GM19240 (cell line): ENCODE results near the gene ZNF667.

Source experiments
- DNase-seq: peaks from one replicate; pipeline ENCODE4 v3.0.0; 2011; ENCODE audit warnings: low spot score; ENCODE audit not compliant: insufficient read length

ZNF667 gene

DNA sequence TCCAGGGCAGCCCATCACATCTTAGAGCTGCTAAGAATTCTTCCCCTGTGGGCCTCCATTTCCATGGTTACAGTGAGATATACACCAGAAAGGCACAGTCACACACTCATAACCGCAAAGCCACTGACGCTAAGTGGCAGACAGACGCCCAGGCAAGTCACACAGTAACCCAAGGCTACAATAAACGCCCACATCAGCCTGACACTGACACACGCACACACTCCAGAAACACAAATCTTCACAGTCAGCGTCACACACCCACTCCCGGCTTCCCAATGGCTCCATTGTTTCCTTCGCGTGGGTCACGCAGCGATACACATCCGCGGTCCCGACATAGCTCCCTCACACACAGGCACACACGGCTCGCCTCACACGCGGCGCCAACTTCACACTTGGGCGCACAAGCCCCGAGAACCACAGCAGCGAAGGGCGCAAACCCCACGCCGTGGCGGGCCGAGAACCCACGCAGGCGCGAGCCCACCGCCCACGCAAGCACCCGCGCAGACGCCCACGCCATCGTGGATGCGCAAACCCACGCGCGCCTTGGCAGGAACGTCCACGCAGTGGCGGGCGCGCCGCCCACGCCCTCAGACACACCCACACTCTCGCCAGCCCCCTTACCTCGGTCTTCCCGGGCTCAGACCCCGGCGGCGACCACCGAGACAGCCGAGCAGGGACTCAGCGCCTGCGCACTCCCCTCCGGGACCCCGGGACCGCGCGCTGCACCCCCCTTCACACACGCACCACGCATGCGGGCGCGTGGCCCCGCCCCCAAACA is at the start of gene ZNF667:
TSS of gene ZNF667 (minus strand) at position 695 of the 778 bp plus-strand sequence. CDS start 14,975 bp downstream, outside the sequence.
- no peak for DNase-seq

DNA sequence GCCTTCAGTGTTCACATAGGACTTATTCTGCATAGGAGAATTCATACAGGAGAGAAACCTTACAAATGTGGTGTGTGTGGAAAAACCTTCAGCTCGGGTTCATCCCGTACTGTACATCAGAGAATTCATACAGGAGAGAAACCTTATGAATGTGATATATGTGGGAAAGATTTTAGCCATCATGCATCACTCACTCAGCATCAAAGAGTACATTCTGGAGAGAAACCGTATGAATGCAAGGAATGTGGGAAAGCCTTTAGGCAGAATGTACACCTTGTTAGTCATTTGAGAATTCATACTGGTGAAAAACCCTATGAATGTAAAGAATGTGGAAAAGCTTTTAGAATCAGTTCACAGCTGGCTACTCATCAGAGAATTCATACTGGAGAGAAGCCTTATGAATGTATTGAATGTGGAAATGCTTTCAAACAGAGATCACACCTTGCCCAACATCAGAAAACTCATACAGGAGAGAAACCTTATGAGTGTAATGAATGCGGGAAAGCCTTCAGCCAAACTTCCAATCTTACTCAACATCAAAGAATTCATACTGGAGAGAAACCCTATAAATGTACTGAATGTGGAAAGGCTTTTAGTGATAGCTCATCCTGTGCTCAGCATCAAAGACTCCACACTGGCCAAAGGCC is 48.2 kb upstream of the ZNF667 start:
- DNase-seq = no peak

DNA sequence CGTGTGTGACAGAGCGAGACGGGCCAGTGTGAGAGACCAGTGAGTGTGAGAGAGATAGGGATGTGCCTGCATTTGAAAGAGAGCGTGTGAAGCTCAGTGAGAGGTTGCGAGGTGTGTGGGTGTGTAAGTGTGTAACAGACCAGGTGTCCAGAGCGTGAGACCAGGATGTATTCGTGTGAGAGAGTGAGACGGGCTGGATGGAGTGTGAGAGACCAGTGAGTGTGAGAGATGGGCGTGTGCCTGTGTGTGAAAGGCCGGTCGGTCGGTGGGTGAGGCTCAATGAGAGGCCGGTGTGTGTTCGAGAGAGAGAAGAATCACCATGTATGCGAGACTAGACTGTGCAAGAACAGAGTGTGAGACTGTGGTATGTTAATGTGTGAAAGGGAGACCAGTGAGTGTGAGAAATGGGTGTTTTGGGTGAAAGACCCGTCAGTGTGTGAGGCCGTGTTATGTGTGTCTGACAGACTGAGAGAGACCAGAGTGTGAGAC is 31.2 kb upstream of the ZNF667 start:
- no peak for DNase-seq

- DNase-seq = no peak
Observed at GRCh38 chr19:56507446-56508289, 30.5 kb upstream of the ZNF667 start, which contains the start of gene ZNF471. Gene ZNF471, plus strand, starts transcription at chr19:56507855. Its CDS starts 3,717 bp downstream, at chr19:56511572.

DNA sequence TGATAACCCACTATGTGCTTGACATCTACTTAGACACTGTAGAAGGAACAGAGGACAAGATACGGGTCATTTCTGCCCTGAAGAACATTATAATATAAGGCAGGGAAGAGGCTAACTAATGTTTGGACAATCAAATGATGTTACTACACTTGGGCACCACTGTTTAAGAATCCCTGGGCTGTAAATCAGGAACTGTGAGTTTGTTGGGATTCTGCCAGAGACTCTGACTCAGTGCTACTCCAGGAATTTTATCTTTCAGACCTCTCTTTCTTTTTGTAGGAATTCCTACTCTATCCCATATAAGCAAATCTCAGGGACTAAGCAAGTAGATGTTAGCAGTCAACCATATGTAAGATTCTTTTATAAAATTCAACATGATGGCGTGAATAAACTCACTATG is 27.4 kb upstream of the ZNF667 start:
- no peak for DNase-seq

GRCh38 chr19:56491399-56491798 is 14.3 kb upstream of the ZNF667 start:
- no peak for DNase-seq

- DNase-seq = no peak
Observed at GRCh38 chr19:56477429-56478338, 539 bp upstream of the ZNF667 start.

DNA sequence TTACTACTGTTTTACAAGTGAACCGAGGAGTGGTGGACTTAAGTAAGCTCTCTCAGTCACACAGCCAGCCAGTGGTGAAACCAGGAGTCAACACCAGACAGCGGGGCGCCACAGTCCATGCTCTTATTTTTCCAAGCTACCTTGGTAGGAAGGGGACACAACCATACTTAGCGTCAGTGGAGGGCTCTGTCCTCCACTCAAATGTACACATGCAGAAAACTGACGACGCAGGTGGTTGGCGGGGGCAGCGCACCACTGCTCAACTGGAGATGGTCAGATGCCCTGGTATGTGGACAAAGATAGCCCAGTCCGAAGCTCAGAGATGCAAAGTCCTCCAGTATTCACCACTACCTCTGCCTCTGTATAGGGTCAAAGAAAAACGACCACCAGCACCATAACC is 1.1 kb downstream of the ZNF667 start:
- DNase-seq = no peak

GRCh38 chr19:56474308-56474707 is 2.8 kb downstream of the ZNF667 start:
- no peak for DNase-seq

DNA sequence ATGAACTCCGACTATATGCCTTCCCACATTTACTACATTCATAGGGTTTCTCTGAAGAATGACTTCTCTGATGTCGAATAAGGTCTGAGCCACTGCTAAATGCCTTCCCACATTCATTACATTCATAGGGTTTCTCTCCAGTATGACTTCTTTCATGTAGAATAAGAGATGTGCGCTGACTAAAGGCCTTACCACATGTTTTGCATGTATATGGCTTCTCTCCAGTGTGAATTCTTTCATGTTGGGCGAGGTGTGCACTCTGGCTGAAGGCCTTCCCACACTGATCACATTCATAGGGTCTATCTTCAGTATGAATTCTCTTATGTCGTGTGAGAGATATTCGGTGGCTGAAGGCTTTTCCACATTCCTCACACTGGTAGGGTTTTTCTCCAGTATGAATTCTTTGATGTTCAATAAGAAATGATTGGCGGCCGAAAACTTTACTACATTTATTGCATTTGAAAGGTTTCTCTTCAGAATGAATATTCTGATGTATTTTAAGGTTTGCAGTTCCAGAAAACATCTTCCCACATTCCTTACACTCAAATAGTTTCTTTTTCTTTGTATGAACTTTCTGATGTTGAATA is 35.8 kb downstream of the ZNF667 start:
- no peak for DNase-seq

DNA sequence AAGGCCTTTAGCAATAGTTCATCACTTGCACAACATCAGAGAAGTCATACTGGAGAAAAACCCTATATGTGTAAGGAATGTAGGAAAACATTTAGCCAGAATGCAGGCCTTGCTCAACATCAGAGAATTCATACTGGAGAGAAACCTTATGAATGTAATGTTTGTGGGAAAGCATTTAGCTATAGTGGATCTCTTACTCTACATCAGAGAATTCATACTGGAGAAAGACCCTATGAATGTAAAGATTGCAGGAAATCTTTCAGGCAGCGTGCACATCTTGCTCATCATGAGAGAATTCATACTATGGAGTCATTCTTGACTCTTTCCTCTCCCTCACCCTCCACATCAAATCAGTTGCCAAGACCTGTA is 53.2 kb downstream of the ZNF667 start:
- no peak for DNase-seq

DNA sequence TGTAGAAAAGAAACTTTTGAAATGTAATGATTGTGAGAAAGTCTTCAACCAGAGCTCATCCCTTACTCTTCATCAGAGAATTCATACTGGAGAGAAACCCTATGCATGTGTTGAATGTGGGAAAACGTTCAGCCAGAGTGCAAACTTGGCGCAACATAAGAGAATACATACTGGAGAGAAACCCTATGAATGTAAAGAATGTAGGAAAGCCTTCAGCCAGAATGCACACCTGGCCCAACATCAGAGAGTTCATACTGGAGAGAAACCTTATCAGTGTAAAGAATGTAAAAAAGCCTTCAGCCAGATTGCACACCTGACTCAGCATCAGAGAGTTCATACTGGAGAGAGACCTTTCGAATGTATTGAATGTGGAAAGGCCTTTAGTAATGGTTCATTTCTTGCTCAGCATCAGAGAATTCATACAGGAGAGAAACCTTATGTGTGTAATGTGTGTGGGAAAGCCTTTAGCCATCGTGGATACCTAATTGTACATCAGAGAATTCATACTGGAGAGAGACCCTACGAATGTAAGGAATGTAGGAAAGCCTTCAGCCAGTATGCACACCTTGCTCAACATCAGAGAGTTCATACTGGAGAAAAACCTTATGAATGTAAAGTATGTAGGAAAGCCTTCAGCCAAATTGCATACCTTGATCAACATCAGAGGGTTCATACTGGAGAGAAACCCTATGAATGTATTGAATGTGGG is 53.7 kb downstream of the ZNF667 start:
- DNase-seq = no peak

DNA sequence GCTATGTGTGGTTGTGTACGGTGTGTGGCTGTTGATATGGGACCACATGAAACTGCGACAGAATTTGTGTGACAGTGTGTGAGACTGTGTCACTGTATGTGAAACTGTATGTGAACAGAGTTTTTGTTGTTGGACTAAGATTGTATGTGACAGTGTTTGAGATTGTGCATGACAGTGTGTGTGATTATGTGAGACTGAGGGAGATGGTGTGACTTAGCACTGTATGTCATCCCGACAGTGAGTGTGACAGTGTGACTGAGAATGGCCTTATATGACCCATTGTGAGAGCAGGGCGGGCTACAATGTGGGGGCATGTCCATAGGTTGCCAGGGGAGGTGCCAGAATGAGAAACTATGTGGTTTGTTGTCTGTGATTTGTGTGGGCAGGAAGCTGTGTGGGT is 72.1 kb downstream of the ZNF667 start:
- no peak for DNase-seq

GRCh38 chr19:56404705-56405056 is 72.5 kb downstream of the ZNF667 start:
- DNase-seq = no peak

GRCh38 chr19:56403764-56404704 is 73.1 kb downstream of the ZNF667 start, which contains the start of gene ZNF583:
Gene ZNF583, plus strand, starts transcription at chr19:56404332. Its CDS starts 2,783 bp downstream, at chr19:56407115.
- peak; percentile 69 for DNase-seq

- no peak for DNase-seq
Observed at GRCh38 chr19:56403261-56403660, 73.9 kb downstream of the ZNF667 start.

- DNase-seq = no peak
Observed at GRCh38 chr19:56400485-56400884, 76.7 kb downstream of the ZNF667 start.

- DNase-seq = no peak
Observed at GRCh38 chr19:56398809-56399208, 78.3 kb downstream of the ZNF667 start.
